Ascending aorta (tissue), 2 donors: ENCODE measurements around the gene PLK4. TPM values are rescaled to one million over a fixed set of nuclear protein-coding genes. Genes with fewer than 3 reads are reported as not detected.

Experiments
- DNase-seq, 2 donors: peaks; one replicate each; pipeline ENCODE4 v3.0.0-alpha.2; 2019; ENCODE audit warnings: low spot score in 2 of 2
- H3K27ac ChIP-seq, 2 donors: fragments of 200-600 bp; sonication (generic); one replicate each; pipeline ENCODE4 v1.5.1; 2016 to 2017; ENCODE audit warnings: mild to moderate bottlenecking in 1 of 2
- H3K27me3 ChIP-seq: fragments of 200-600 bp; sonication (generic); one replicate; pipeline ENCODE4 v1.5.1; 2017
- H3K36me3 ChIP-seq, 2 donors: fragments of 200-600 bp; sonication (generic); one replicate each; pipeline ENCODE4 v1.5.1; 2016
- H3K4me1 ChIP-seq, 2 donors: fragments of 200-600 bp; sonication (generic); one replicate each; pipeline ENCODE4 v1.5.1; 2016 to 2017; ENCODE audit warnings: mild to moderate bottlenecking in 1 of 2
- H3K4me3 ChIP-seq, 2 donors: fragments of 200-600 bp; sonication (generic); one replicate each; pipeline ENCODE4 v1.5.1; 2016 to 2017; ENCODE audit warnings: mild to moderate bottlenecking in 1 of 2
- H3K9me3 ChIP-seq, 2 donors: fragments of 200-600 bp; sonication (generic); one replicate each; pipeline ENCODE4 v1.5.1; 2016
- CTCF ChIP-seq, 3 experiments: fragments of 200-600 bp in 2 of 3; fragments of 450-650 bp in 1 of 3; sonication (generic) in 2 of 3; IDR thresholded peaks; one replicate each; pipeline ENCODE4 v1.5.1; 2016 to 2019; ENCODE audit warnings: antibody characterized with exemption in 3 of 3, mild to moderate bottlenecking in 1 of 3, moderate library complexity in 1 of 3
- intact Hi-C: fragments of 100-400 bp; cut with DNase I; formaldehyde crosslinking; loops from one replicate; pipeline ENCODE4 v1.15.1; 2023
- total RNA-seq: library from RNA; depleted of rRNA; stranded (reverse); fragments of >200 nt; gene quantifications from one replicate; pipeline ENCODE4 v1.1.0, GENCODE V29; 2016

The PLK4 gene
- total RNA-seq, 1 donor from 2014 or later = not detected

- Histone ChIP-seq H3K9me3 (peaks cover 21 to 43% of the 10 kb centered on the region in 2 donors), H3K4me3 (no peak overlapping the region), H3K36me3 (no peaks in the 10 kb centered on the region), H3K27ac (no peak overlapping the region), H3K4me1 (no peaks in the 10 kb centered on the region), H3K27me3 (no peaks in the 10 kb centered on the region)
- DNase-seq = no peak
- intact Hi-C loops = no loop called here
- no peak for TF ChIP-seq CTCF (IDR thresholded peaks at IDR 0.05)
Observed at GRCh38 chr4:127846765-127847164, 33.9 kb upstream of the PLK4 start.

- no peak for DNase-seq
- no peak for TF ChIP-seq CTCF (IDR thresholded peaks at IDR 0.05)
- H3K9me3 ChIP-seq = peaks cover 21 to 57% of the 10 kb centered on the region in 2 donors
Observed at GRCh38 chr4:127849505-127850234, 31.0 kb upstream of the PLK4 start.

GRCh38 chr4:127852661-127853060, 28.0 kb upstream of the PLK4 start:
- H3K4me1 ChIP-seq = no peaks in the 10 kb centered on the region
- H3K27ac ChIP-seq = no peak overlapping the region
- no peak overlapping the region for H3K4me3 ChIP-seq
- H3K27me3 ChIP-seq = no peaks in the 10 kb centered on the region
- no peak for TF ChIP-seq CTCF (IDR thresholded peaks at IDR 0.05)
- peaks cover 21 to 49% of the 10 kb centered on the region in 2 donors for H3K9me3 ChIP-seq
- no peak for DNase-seq
- H3K36me3 ChIP-seq = no peaks in the 10 kb centered on the region
- intact Hi-C loops = no loop called here

More at GRCh38 chr4:127849505-127850234, 31.0 kb upstream of the PLK4 start:
- Histone ChIP-seq H3K4me3 (no peak overlapping the region), H3K36me3 (no peaks in the 10 kb centered on the region), H3K4me1 (no peaks in the 10 kb centered on the region), H3K27me3 (no peaks in the 10 kb centered on the region), H3K27ac (no peak overlapping the region)
- intact Hi-C loops = no loop called here

GRCh38 chr4:127856196-127856812, 24.4 kb upstream of the PLK4 start:
- DNase-seq = no peak
- no peak for TF ChIP-seq CTCF (IDR thresholded peaks at IDR 0.05)
- Histone ChIP-seq H3K4me3 (no peak overlapping the region), H3K9me3 (peaks cover 0 to 19% of the 10 kb centered on the region in 2 donors), H3K4me1 (no peaks in the 10 kb centered on the region), H3K36me3 (no peaks in the 10 kb centered on the region), H3K27me3 (no peaks in the 10 kb centered on the region), H3K27ac (no peak overlapping the region)
- intact Hi-C loops = no loop called here

GRCh38 chr4:127856813-127857447, 23.8 kb upstream of the PLK4 start:
- no peaks in the 10 kb centered on the region for H3K27me3 ChIP-seq
- no peak for TF ChIP-seq CTCF (IDR thresholded peaks at IDR 0.05)
- intact Hi-C loops = no loop called here
- peaks cover 0 to 13% of the 10 kb centered on the region in 2 donors for H3K9me3 ChIP-seq
- H3K36me3 ChIP-seq = no peaks in the 10 kb centered on the region
- H3K4me1 ChIP-seq = no peaks in the 10 kb centered on the region
- no peak overlapping the region for H3K4me3 ChIP-seq
- no peak for DNase-seq
- H3K27ac ChIP-seq = no peak overlapping the region
